PC-9 (cell line): ENCODE measurements around the gene INKA2.

Experiments used
- CTCF ChIP-seq: fragments of 200-600 bp; sonication (generic); conservative IDR thresholded peaks from 2 replicates; pipeline ENCODE4 v1.6.1; 2017; ENCODE audit warnings: mixed run types, antibody characterized with exemption, mild to moderate bottlenecking, moderate library complexity
- EZH2 ChIP-seq: fragments of 200-600 bp; sonication (generic); IDR thresholded peaks from 2 replicates; pipeline ENCODE4 v1.8.0; 2017; ENCODE audit warnings: antibody characterized with exemption, low read depth

- TF ChIP-seq CTCF (no peak), EZH2 (no peak)
Observed at GRCh38 chr1:111779546-111779945, 40.4 kb upstream of the INKA2 start.
